Brain pericyte (primary cell): ENCODE results near the gene INSIG2.
"Not testable (repeated sequence)": the region's sequence is repeated elsewhere in the genome, so short reads cannot be mapped to it uniquely, and the experiment has no call there.

Source experiments
- DNase-seq: peaks from one replicate; pipeline ENCODE4 v3.0.0-alpha.2; 2012; ENCODE audit warnings: low read depth, low spot score

The INSIG2 gene

GRCh38 chr2:118059919-118060478, 28.3 kb upstream of the INSIG2 start:
- DNase-seq: no peak

GRCh38 chr2:118061135-118061955, 26.9 kb upstream of the INSIG2 start:
- no peak for DNase-seq

- no peak for DNase-seq
These were observed 26.2 kb upstream of the INSIG2 start for GRCh38 chr2:118062048-118062447.

GRCh38 chr2:118062669-118063068, 25.6 kb upstream of the INSIG2 start:
- DNase-seq: no peak

- DNase-seq: no peak
These were observed 23.1 kb upstream of the INSIG2 start for GRCh38 chr2:118065015-118065706.

- no peak for DNase-seq
These were observed 22.3 kb upstream of the INSIG2 start for GRCh38 chr2:118065921-118066511.

GRCh38 chr2:118077636-118078247, 10.5 kb upstream of the INSIG2 start:
- no peak for DNase-seq

GRCh38 chr2:118078734-118079133, 9.5 kb upstream of the INSIG2 start:
- no peak for DNase-seq

- DNase-seq: no peak
These were observed 3.7 kb upstream of the INSIG2 start for GRCh38 chr2:118084491-118085089.

- no peak for DNase-seq
These were observed 2.9 kb upstream of the INSIG2 start for GRCh38 chr2:118085173-118086023.

GRCh38 chr2:118086024-118086633, 2.1 kb upstream of the INSIG2 start:
- no peak for DNase-seq

- DNase-seq: no peak
These were observed 999 bp downstream of the INSIG2 start for GRCh38 chr2:118089139-118089800.

- DNase-seq: no peak
These were observed 2.3 kb downstream of the INSIG2 start for GRCh38 chr2:118090387-118091139.

- no peak for DNase-seq
These were observed 2.8 kb downstream of the INSIG2 start for GRCh38 chr2:118091140-118091478.

GRCh38 chr2:118091631-118092030, 3.4 kb downstream of the INSIG2 start:
- DNase-seq: no peak

GRCh38 chr2:118094102-118094501, 5.8 kb downstream of the INSIG2 start:
- DNase-seq: not testable (repeated sequence)

- DNase-seq: no peak
These were observed 6.2 kb downstream of the INSIG2 start for GRCh38 chr2:118094503-118094902.

GRCh38 chr2:118095610-118096009, 7.3 kb downstream of the INSIG2 start:
- DNase-seq: no peak

- DNase-seq: no peak
These were observed 9.4 kb downstream of the INSIG2 start for GRCh38 chr2:118097657-118098056.
